AG04449 (cell line): ENCODE data around the gene C9orf78.
A peak's percentile ranks its signal among the peaks of the same experiment; 100 is the strongest.

Source experiments
- CTCF ChIA-PET: fragments of 350-600 bp; formaldehyde crosslinking; extraction: SDS; loops from one replicate; lab custom pipeline; 2021; ENCODE audit warnings: antibody characterized with exemption; lab: Yijun Ruan, JAX
- POLR2A ChIA-PET: fragments of 400-600, 350-600 bp; formaldehyde crosslinking; extraction: SDS; loops from one replicate; lab custom pipeline; 2020; ENCODE audit warnings: antibody characterized with exemption, inconsistent platforms; lab: Yijun Ruan, JAX
- DNase-seq: peaks from one replicate; pipeline ENCODE4 v3.0.0-alpha.2; 2010; ENCODE audit warnings: low read depth, low spot score
- H3K4me3 ChIP-seq: 2 replicates; pipeline ENCODE4 v1.5.1; 2011; ENCODE audit warnings: low read depth, mild to moderate bottlenecking, control low read depth, low read length
- CTCF ChIP-seq: IDR thresholded peaks from one replicate; pipeline ENCODE4 v1.5.1; 2011; ENCODE audit warnings: mild to moderate bottlenecking, moderate library complexity, low read length, control low read depth, inconsistent platforms; ENCODE audit not compliant: insufficient read depth; ENCODE audit errors: missing control alignments

Gene C9orf78

GRCh38 chr9:129854588-129855110 is 19.6 kb upstream of the C9orf78 start:
- H3K4me3 ChIP-seq, result no peak overlapping the region
- TF ChIP-seq CTCF, result no peak
- ChIA-PET POLR2A (no interaction called here), CTCF (no interaction called here)
- DNase-seq, result no peak

- POLR2A ChIA-PET, result no interaction called here
- no peak for DNase-seq
- TF ChIP-seq CTCF, result no peak
Observed at GRCh38 chr9:129853614-129854013, 18.5 kb upstream of the C9orf78 start.

GRCh38 chr9:129852579-129852978 is 17.5 kb upstream of the C9orf78 start:
- CTCF ChIA-PET, result no interaction called here
- no peak overlapping the region for H3K4me3 ChIP-seq
- POLR2A ChIA-PET, result no interaction called here
- TF ChIP-seq CTCF, result no peak
- no peak for DNase-seq

More at GRCh38 chr9:129853614-129854013, 18.5 kb upstream of the C9orf78 start:
- no peak overlapping the region for H3K4me3 ChIP-seq
- CTCF ChIA-PET, result no interaction called here

GRCh38 chr9:129851821-129852220 is 16.7 kb upstream of the C9orf78 start:
- DNase-seq, result no peak
- ChIA-PET CTCF (interaction anchor here (1.0 kb wide), 1 partner anchor 10 kb away, joined by 3 read pairs; no protein-coding TSS in a partner anchor), POLR2A (interaction anchor here (1.0 kb wide), 1 partner anchor 13 kb away, joined by 3 read pairs; no protein-coding TSS in a partner anchor)
- no peak for TF ChIP-seq CTCF
- H3K4me3 ChIP-seq, result no peak overlapping the region

- H3K4me3 ChIP-seq, result no peak overlapping the region
- no peak for TF ChIP-seq CTCF
- ChIA-PET POLR2A (interaction anchor here (1.0 kb wide), 1 partner anchor 12 kb away, joined by 3 read pairs; no protein-coding TSS in a partner anchor), CTCF (interaction anchor here (1.0 kb wide), 1 partner anchor 10 kb away, joined by 3 read pairs; no protein-coding TSS in a partner anchor)
- DNase-seq, result peak; percentile 10
Observed at GRCh38 chr9:129850821-129851550, 15.9 kb upstream of the C9orf78 start.

GRCh38 chr9:129849901-129850300 is 14.8 kb upstream of the C9orf78 start:
- DNase-seq, result no peak
- POLR2A ChIA-PET, result no interaction called here
- no peak overlapping the region for H3K4me3 ChIP-seq
- TF ChIP-seq CTCF, result no peak
- CTCF ChIA-PET, result interaction anchor here (1.9 kb wide), 1 partner anchor 10 kb away, joined by 5 read pairs; no protein-coding TSS in a partner anchor
